GM21786 (cell line): Measurements from ENCODE around the gene HOXA7.

Source experiments
- ATAC-seq: cut with Tn5 transposase; IDR thresholded peaks from one replicate; pipeline ENCODE4 v1.9.1; 2021; ENCODE audit not compliant: unreplicated experiment

HOXA7 gene

DNA sequence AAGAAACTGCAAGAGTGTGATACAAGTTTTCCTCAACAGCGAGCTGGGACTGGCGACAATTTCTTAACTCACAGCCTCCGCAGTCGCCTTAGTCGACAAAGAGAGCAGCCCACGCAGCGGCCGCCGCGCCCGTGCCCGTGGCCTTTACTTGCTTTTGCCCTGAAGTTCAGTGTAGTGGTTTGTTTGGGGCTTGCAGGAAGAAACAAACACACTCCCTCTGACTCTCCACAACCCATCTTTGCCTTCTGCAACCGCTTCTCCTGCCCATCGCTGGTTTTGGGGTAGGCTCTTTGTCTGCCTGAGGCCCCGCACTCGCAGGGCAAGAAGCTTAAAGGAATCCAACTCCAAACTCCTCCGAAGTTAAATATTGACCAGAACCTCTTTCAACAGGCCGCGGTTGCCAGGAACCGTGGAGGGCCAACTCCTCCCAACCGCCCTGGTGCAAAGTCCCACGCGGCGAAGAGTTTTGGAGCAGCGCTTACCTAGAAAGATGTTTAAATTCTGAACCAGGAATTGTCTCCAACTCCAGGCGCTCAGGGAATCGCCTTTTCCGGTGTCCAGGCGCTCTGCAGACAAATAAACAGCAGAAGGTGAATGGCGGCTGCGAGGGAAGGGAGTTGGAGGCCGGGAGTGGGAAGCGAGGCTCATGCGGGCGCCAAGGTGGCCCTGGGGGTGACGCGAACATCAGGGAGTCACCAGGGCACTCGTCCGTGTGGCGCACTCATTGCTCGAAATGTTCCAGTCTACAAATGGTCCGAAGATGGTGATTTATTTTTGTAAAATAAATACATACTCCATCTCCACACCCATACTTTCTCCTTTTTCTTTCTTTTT, 34.2 kb downstream of the HOXA7 start:
- ATAC-seq = no peak

DNA sequence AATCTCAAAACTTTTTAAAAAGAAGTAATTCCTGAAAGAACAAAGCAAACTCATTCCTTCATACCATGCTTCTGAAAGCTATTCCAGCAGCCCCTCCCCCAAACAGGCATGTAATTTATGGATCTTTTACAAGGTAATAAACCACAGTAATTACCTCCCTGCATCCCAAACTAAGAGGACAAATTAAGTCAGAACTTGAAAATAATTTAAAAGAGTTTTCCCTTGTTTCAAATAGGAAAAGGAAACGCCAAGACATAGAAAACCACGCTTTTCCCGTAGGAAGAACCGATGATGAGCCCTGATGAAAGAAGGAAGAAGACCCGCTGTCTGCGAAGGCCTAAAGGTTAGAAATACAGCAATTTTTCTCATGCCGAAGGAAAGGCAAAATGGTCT, 34.8 kb downstream of the HOXA7 start:
- no peak for ATAC-seq

DNA sequence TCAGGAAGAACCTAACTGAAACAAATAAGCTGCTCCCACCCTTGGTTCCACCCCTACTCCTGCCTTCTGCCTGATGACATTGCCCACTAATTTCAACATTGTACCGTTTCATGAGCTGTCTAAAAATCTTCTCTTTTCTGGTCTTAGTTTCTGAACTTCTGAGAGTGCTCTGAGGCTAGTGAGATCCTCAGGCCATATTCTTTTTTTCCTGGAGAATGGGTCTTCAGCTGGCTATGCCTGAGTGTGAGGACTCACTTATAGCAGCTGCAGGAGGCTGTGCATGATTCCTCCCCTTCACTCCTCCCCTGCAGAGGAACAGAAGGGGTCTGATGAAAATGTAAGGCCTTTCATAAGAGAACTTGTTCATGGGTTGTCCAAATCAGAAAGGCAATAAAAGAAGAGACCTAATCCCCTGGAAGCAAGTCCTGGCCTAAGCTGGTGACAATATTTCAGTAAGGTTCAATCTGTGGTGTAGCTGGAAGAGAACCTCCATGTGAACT, 37.0 kb downstream of the HOXA7 start:
- no peak for ATAC-seq

DNA sequence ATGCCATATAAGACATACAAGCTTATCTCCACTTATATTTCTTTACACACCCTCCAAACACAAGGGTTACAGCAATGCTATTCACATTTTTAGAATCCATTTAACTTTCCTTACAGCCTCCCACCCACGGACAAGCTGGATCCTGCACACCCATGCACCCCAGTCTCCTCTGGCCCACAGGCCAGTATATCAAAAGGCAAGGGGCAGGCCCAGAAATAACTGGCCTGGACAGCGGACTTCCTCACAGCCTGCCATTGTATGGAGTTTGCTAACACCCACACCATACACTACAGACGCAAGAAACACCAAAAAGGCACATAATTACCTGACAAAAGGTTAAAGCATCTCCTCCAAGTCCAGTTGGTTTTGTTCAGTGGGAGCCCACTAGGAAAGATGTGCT, 37.9 kb downstream of the HOXA7 start:
- no peak for ATAC-seq

DNA sequence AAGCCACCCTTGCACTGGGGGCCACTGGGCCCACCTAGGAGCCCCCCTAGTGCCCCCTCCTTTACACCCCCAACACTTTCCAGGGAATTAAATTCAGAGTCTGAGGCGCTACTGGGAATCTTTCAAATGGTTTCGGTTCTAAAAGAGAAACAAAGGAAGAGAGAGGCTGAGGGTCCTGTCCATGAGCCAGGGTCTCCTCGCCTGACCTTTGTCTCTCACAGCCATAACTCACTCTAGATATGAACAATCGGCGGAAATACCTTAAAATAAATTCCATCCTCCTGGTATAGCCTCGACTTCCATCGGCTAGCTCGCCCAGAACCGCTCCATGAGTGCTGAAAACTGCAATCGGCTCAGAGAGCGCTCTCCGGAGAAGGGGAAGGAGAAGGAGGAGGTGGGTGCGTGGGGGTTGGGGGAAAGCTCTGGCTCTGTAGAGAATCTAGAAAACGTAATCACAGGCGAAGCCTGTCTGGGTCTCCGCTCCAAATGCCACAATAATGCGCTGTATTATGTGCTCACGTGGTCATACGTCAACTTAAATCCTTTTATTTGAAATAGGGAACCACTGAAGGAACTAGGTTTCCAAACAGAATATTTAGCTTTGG, 38.5 kb downstream of the HOXA7 start:
- ATAC-seq = no peak

DNA sequence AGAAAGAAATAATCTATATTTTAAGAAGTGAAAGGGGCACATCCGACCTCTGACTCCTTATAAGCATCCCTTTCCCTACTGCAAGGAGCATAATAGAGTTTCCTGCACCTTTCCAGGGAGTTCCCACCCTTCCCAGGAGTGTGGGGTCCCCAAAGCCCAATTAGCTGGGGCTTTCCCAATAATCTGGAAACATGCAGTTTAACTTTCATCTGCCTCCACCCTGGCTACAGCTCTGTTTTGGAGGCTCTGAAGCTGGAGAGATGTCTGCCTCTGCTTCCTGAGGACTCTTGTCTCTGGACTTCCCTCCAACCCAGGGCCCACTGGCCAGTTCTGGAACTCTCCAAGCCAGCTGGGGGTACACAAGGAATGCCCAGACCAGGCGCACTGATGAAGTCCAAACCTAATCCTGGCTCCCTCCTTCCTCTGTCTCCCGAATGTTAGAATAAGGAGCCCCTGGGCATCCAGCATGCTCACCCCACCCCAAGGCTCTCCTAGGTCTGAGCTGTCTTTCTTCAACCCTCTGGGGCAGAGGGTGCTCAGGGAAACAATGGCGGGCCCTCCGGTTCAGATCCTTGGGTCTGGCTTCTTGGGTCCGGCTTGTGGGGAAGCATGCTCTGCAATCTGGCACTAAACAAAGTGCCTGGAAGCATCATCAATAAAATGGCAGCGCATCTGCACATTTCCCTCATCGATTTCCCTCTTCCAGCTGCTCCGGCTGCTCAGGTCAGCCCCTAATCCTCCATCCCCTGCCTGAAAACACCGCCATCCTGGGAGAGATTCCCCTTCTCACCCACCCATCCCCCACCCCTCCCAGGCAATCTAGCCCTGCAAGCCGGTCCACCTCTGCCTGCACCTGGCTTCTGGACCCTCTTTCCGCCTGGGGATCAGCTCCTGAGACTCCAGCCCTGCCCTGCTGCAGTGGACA, 39.3 kb downstream of the HOXA7 start:
- ATAC-seq = no peak

DNA sequence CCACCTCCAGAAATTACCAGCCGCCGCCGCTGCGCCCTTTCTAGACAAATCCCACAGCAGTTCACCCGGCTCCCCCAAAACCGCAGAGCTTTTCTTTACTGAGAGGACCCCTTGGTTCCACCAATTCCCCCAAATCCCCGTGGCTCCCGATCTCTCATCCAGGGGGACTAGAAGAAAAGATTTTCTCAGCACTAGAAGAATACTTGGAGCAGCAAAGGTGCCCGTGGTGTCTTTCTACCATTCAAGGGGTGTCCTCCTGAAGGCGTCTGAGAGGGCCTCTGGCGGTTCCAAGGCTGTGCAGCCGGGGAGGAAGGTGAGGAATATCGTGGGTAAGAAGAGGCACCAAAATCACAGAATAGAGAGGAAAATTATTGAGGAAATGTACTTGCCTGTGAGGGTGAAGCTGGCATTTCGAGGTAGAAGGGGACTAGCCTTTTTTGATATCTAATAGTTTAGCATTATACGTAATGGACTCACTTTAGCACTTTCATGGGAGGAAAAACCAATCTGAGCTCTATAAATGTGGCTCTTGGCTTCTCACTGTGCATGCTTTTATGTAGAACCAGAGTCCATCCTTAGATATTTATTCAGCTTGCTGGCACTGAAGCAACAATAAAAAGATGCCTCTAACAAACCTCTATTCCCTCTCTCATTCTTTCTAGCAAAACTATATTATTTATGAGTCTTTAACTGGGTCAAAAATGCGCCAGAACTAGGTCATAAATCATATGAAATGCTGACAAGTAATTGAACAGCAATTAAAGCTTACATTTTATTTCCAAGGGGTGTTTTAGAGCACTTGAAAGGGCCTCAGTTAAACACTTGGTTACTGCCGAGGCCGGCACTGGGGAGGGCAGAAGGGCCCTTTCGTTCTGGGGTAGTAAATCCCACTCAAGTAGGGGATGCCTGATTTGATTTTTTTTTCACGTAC, 40.2 kb downstream of the HOXA7 start:
- ATAC-seq = no peak

DNA sequence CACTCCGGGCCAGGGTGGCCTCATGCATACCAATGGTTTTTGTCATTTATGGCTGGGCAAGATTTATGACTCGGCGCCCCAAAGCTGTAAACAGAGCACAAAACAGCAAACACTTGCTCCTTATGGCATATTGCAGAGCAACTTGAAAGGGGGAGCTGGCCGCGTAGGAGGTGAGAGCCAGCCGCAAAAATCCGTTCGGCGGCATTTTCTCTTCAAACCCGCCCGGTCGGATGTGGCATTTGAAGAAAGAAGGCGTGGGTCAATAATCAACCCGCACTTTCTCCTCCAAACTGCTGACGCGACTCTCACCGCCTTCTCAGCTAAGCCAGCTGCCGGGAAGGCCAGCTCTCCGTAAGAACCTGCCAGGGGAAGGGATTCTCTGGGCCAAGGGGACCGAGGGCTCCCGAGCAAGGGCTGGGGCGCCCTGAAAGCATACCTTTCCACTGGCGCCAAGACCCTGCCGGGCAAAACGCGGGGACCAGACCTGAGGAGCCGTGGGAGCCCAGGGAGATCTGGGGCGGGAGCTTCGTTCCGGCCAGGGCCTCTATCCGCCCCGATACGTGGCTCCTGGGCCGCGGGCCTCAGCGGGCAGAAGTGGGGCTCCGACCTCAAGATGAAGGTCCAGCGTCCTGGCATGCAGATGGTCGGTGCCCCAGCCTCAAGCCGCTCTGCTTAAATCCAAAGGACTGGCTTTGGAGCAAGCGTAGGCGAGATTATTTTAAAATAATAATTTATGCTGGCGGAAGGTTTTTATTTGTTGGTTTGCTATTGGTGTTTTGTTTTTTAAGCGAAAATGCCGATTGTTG, 41.1 kb downstream of the HOXA7 start:
- ATAC-seq = no peak

DNA sequence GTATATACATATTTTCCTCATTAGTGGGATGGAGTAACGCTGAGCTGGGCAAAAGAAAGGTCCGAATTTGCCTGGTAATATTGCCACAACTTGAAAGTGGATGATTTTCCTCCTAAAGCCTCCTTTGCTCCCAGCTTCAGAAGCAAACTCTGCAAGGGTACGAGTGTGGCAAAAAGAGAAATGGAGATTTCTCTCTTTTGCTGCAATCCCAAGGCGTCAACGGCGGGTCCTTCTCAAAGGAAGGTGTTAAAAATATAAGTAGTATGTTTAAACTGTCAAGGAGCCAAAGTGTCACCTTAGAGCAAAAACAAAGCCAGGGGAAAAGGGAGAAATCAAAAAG, 41.6 kb downstream of the HOXA7 start:
- ATAC-seq = no peak

DNA sequence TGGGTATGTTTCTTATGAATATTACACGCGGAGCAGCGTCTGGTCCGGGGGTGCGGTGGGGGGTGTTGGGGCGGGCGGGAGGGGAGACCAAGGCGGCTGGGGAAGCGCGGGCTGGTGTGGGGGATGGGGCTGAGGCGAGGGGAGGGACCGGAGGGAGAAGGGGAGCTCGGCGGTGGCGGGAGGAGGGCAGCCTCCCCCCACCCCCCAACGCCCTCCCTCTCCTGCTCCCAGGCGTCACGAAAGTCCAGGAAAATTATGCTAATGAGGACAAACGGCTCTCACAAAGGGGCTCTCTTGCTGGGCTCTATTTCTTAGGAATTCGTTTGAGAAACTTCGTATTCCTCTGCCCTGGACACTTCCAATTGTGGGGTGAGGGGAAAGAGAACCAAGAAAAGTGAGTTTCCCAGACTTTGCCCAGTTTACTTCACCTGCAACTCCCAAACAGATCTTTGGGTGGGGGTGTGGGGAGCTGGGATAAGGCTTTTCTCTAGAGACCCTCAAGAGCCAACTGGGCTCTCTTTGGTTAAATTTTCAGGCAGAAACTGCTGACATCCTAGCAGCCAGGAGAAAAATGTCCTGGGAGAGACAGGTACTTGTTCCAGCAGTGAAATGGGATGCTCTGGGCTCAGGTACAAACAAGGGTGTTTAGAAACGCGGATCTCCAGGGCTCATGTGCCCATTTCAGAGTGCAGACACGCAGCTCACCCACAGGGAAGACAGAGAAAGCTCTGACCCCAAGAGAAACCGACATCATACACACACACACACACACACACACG, 42.3 kb downstream of the HOXA7 start:
- no peak for ATAC-seq

DNA sequence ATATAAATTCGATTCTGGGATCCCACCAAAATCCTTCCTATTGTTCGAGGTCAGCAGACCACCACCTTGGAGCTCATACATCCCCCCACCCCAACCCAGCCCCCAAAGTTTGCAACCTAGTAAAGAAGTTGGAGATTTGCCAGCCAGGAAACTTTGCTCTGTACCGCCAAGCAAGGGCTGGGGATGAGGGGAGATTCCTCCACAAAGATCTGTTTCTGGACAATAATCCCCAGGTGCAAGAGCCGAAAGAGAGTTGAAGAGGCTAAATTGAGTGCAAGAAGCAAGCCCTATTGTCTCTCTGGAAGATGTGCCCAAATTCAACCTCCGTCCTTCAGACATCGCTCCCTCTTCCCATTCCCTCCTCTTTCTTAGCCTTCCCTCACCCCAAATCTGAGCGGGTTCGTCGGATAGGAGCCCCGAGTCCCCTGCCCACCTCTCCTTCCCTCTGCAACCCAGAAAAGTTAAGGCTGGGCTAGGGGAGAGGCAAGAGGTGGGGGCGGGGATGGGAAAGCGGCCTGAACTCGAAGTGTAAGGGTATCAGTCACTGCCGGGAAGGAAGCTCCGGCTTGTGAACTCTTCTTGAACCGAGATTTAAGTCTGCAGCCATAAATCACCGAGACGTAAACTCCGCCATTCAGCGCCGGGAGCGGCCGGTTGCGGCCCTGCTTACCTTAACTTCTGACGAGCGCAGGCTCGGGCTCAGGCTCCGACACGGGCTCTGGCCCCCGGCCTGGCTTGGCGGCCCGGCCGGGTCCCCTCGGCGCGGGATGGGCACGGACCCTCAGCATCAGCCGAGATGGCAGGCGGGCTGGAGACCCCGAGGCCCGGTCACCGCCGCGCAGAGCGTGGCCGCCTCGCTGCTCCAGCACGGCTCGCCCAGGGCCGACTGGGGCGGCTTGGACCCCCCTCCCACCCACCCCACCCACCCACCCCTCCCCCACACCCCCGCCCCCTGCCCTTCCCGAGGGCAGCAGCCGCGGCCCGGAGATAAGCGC, 43.2 kb downstream of the HOXA7 start:
- ATAC-seq = no peak

DNA sequence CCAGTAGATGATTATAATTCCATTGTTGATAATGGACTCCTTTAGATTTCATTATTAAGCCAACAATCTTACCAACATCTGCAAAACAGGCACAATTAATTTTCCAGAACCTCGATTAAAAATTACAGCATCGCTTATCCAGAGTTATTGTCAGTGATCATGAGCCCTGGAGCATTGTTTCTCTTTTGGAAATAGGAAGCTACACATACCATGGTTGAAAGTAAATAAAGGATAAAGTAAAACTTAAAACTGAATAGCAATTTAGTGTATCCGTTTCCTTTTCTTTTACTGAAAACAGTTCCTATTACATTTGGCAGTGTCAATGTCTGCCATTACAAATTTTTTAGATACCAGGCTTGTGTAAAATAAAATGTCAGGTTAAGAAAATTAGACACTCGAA, 44.1 kb downstream of the HOXA7 start:
- ATAC-seq = no peak

DNA sequence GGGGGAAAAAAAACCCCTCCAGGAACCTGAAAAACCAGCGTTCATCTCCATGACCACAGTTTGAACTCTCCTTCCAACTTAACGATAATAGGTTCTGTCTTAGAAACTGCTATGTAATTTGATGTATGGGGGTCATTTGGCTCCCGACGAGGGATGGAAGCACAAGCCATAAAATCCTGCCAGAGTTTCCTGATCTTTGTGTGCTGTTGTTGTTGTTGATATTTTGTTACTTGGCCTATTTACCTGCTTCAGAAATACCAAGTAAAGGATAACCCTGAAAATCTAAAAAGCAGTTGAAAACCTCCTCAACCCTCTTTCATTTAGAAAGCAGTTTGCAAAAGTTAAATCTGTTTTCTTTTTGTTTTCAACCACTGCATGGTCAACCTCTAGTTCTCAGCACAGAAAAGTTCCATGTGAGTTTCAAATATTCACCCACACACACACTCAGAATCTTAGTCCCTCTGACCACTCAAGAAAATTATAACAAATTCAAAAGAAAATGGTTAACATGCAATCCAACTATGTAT, 44.7 kb downstream of the HOXA7 start:
- no peak for ATAC-seq

DNA sequence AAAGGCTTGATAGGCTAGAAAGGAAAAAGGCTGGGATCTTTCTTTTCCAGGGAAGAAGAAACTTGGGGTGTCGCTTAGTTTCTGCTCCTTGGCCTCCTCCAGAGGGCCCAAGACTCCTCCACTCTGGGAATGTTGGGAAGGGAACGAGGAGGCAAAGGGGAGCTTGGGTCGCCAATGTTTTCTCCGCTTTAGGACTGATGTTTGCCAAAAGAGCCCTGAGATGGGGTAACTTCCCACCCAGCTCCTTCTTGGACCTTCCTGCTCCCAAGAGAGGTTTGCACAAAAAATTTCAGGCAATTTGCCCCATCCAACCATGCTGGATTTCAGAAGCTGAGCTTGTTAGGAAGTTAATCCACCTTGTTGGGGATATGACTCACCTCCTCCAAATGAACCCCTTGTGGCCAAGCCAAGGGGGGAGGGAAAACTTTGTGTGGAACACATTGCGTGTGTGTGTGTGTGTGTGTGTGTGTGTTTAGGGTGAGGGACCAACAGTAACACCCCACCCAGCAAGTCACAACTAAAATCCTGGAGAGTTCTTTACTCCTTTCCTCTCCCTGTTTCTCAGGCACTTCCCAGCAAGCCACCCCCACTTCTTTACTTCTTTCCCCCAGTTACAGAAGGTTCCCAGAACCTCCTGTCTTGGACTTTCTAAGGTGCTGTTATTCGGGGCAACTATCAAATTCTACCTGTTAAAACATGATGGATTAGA, 45.3 kb downstream of the HOXA7 start:
- no peak for ATAC-seq

DNA sequence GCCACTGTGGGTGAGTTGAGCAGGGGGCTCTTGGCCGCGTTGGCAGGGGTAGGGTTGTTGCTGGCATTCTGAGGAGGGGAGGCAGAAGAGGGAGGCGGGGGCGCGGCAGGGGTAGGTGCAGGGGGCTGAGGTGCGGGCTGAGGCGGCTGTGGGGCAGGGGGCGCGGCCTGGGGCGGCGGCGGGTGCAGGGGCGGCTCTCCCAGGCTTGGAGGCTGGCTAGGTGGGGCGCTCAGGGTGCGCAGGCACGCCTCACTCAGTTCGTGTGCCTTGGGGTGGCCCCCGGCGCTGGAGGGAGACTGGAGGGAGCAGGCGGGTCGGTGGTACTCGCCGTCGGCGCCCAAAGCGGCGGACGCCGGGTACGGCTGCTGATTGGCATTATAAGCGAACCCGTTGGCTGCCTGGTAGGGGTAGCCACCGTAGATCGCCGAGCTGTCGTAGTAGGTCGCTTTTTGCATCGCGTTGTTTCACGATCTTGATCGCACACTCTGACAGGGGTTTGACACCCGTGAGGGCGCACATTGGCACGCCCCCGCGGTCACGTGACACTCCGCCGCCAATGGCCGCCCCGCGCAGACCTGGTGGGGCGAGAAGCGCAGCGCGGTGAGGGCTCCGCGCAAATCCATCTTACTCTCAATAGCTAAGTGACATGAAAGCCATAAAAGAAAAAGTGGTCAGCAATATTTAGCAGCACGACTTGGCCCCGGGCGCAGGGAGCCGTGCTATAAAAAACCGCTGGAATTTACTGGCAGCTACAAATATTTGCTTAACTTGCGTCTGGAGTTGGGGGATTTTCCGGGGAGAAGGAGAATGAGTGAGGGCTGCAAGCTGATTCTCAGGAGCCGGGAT, 46.1 kb downstream of the HOXA7 start:
- no peak for ATAC-seq
